ENCODE results near the gene AMH.

DNA sequence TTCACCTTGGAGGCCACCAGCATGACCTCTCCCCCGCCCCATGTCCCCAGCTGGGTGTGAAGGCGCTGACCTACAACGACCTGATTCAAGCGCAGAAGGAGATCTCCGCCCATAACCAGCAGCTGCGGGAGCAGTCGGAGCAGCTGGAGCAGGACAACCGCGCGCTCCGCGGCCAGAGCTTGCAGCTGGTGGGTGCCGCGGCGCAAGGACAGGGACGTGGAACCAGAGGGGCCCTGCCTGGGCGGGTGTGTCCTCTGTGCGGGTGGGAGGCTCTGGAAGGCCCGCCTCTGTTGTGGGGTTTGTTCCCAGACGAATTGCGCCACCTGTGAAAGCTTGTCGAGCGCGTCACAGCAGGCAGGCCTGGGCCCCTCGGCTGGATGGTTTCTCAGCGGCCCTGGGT lies 35.3 kb upstream of the AMH start:
- TF ChIP-seq, protein P1, sequence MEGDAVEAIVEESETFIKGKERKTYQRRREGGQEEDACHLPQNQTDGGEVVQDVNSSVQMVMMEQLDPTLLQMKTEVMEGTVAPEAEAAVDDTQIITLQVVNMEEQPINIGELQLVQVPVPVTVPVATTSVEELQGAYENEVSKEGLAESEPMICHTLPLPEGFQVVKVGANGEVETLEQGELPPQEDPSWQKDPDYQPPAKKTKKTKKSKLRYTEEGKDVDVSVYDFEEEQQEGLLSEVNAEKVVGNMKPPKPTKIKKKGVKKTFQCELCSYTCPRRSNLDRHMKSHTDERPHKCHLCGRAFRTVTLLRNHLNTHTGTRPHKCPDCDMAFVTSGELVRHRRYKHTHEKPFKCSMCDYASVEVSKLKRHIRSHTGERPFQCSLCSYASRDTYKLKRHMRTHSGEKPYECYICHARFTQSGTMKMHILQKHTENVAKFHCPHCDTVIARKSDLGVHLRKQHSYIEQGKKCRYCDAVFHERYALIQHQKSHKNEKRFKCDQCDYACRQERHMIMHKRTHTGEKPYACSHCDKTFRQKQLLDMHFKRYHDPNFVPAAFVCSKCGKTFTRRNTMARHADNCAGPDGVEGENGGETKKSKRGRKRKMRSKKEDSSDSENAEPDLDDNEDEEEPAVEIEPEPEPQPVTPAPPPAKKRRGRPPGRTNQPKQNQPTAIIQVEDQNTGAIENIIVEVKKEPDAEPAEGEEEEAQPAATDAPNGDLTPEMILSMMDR (IDR thresholded peaks at IDR 0.05): no peak
- TF ChIP-seq POLR2AphosphoS5 (IDR thresholded peaks at IDR 0.05) (no peak), POLR2A (IDR thresholded peaks at IDR 0.05; ENCODE audit: low read depth) (no peak)
